HG02798 (cell line): Measurements from ENCODE around the gene UCHL3.
"Not testable (repeated sequence)": the region's sequence is repeated elsewhere in the genome, so short reads cannot be mapped to it uniquely, and the experiment has no call there.

ENCODE experiments used
- ATAC-seq: cut with Tn5 transposase; IDR thresholded peaks from one replicate; pipeline ENCODE4 v1.9.1; 2021; ENCODE audit warnings: mild to moderate bottlenecking; ENCODE audit not compliant: unreplicated experiment, poor library complexity

Gene UCHL3

GRCh38 chr13:75545386-75545785, 4.2 kb upstream of the UCHL3 start:
- not testable (repeated sequence) for ATAC-seq

DNA sequence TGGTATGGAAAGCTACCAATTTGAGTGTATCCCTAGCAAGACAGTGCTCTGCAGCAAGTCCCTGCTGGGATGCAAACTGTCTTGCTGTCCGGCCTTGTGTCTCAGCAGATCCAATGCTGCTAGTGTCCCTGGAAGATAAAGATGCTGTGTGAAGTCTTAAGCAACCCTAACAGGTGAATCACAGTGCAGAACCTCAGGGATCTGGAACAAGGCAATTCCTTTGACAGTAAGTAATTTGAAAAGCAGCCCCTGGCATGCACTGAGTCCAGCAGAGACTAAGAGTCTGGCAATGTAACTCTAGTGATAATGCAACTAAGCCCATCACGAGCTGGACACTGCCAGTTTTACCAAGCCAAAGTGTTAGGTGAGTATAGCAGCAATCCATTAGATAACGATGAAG, 1.7 kb upstream of the UCHL3 start:
- ATAC-seq = no peak

DNA sequence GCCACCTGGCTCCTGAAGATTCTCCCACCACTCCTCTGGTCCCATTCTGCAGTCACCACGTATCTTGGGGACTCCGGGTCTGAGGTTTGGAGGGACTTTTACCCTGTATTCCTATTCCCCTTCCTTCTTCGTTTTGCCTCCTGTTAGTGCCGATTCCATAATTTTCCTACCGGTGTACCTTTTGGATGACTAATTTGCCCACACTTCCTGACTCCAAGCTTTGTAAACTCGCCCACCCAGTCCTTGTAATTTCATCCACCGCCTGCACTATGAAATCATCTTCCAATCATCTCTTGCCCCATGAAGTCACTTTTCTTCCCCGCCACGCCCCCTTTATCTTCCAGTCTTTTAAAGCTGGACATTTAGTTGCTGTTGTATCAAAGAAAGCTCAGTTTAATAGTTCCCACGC, 572 bp downstream of the UCHL3 start:
- peak; percentile 7 for ATAC-seq

DNA sequence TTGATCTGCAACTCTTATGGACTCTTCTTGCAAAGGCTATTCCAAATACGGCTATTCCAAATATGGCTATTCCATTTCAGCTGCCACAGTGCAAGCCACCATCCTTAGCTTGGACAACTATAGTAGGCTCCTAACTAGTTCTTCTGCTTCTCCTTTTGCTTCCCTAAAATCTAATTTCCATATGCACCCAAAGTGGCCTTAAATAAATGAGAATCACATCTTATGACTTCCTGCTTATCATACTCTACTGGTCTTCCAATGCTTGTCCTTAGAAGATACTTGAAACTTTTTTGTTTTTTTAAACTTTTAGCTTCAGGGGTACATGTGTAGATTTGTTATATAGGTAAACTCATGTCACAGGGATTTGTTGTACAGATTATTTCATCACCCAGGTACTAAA, 4.9 kb downstream of the UCHL3 start:
- ATAC-seq = no peak

DNA sequence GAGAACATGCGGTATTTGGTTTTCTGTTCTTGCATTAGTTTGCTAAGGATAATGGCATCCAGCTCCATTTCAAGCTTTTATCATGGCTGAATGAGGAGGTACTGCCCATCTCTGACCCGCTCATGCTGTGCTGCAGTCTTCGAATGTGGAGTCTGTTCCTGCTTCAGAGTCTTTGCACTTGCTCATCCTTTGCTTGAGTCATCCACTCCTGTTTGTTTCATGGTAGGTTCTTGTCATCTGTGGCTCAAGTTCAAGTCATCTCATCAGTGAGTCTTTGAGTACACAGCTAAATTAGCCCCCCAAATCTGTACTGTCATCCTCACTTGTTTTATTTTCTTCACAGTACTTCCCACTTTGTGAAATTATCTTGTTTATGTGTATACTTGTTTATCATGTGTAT, 5.4 kb downstream of the UCHL3 start:
- ATAC-seq = no peak

DNA sequence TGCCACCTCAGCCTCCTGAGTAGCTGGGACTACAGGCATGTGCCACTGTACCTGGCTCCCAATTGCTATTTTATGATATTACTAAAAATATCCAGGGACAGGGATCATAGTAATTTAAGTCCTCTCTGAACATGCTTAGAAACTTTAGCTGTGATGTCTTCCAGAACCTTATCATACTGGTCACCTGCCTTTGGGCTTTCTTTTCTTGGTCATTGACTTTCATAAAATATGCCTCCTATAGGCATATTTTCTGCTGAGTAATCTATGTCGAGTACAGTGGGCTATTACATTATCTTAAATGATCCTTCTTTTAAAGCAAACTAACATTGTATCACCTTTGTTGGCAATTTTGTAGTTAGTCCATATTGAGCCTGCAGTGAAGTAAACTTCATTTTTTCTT, 6.2 kb downstream of the UCHL3 start:
- no peak for ATAC-seq

DNA sequence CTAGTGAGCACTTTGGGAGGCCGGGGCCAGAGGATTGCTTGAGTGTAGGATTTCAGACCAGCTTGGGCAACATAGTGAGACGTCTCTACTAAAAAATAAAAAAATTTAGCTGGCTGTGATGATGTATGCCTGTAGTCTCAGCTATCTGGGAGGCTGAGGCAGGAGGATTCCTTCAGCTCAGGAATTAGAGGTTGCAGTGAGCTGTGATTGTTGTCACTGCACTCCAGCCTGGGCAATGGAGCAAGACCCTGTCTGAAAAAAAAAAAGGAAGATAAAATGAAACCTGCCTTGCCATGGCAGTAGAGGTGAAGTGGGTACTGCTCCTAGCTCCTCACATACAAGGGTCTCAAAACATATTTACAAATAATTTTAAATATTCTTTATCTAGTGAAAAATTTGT, 7.4 kb downstream of the UCHL3 start:
- ATAC-seq = no peak

GRCh38 chr13:75558145-75558840, 8.7 kb downstream of the UCHL3 start:
- ATAC-seq = no peak

DNA sequence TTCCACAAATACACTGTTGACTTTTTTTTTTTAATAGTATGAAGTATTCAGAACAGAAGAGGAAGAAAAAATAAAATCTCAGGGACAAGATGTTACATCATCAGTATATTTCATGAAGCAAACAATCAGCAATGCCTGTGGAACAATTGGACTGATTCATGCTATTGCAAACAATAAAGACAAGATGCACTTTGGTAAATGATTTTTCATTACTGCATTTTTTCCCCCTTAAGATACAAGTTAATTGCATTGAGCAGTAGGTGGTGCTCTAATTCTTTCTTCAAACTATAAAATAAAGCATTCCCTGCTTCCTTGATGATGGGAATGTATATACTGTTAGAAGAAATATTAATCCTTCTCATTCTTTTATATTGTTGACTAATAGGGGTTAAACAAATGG, 17.1 kb downstream of the UCHL3 start:
- no peak for ATAC-seq

DNA sequence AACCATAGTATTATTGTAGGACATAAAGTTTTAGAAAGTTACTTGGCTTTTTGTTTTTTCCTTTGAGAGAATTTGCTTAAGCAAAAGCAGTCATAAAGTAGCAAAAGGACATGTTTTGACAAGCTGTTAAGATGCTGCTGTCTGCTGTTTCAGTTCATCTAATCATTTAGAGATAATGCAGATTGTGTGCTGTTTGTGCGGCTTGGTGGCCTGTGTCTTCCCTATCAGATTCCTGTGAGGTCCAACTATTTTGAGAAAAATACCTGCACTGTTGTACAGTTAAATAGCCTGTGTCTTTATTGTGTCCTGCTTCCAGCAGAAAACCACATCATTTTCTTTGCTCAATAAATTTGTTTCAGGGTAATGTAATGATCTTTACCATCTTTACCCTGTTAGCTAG, 20.0 kb downstream of the UCHL3 start:
- ATAC-seq = no peak

DNA sequence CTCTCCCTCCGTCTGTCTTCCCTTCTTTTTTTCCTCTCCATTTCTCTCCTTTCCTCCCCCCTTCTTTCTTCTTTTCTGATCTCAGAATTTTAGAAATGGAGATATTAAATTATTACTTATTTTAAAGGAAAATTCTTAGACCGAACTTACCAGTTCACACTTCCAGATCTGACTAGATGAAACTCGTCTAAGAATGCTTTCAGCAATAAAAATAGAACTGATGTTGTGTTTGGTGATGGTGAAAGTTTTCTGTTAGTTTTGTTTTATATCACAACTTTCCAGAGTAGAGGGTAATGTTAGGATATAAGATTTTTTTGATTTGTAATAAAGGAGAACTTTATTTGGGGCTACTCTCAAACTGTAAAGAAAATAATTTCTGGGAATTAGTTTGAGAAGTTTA, 29.9 kb downstream of the UCHL3 start:
- peak; percentile 39 for ATAC-seq

- ATAC-seq = no peak
These were observed 32.5 kb downstream of the UCHL3 start for GRCh38 chr13:75581874-75582640.

GRCh38 chr13:75583091-75583490, 33.5 kb downstream of the UCHL3 start:
- no peak for ATAC-seq

DNA sequence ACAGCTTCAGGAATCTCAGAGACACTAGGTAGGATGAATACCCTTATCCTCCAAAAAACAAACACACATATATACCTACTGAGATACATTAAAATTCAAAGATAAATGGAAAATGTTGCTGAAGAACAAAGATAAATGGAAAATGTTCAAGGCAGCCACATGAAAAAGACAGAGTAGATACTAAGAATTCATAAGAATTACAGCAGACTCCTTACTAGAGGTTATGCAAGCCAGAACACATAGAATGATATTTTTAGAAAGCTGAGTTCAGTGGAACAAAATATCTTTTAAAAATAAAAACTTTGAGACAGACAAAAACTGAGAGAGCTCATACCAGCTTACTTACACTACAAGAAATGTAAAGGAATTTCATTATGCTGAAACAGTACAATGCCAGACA, 35.6 kb downstream of the UCHL3 start:
- no peak for ATAC-seq

- no peak for ATAC-seq
These were observed 38.1 kb downstream of the UCHL3 start for GRCh38 chr13:75587679-75588078.

DNA sequence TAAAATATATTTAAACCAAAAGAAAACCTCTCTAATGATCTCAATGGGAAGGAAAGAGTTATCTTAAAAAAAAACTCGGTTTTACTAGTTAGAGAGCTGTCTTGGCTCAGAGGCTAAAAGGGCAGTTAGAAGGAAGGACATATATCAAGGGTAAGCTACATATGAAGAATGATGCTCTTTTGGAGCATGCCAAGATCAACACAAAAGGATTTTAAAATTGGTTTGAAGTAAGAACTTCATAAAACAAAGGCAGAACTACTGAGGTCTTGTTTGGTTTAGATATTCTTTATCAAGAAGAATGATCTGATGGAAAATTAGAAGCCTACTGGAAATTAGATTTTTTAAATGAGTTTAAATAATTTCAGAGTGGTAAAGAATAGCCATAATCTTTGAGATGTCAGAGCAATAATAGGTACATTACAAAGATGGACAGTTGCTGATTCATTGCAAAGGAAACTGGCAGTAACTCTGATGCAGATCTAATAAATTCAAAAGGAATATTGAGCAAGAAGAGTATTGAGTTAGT, 47.1 kb downstream of the UCHL3 start:
- ATAC-seq = no peak

GRCh38 chr13:75600371-75600770, 50.8 kb downstream of the UCHL3 start:
- no peak for ATAC-seq

DNA sequence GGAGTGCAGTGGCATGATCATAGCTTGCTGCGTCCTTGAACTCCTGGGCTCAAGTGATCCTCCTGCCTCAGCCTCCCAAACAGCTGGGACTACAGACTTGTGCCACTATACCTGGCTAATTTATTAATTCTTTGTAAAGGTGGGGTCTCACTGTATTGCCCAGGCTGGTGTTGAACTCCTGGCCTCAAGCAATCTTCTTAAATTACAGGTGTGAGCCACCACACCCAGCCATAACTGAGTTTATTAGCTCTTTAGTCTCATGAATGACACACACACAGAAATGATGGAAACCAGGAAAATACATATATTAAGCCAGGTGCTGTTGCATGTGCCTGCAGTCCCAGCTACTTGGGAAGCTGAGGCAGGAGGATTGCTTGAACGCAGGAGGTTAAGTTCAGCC, 53.4 kb downstream of the UCHL3 start:
- no peak for ATAC-seq

- no peak for ATAC-seq
These were observed 57.9 kb downstream of the UCHL3 start for GRCh38 chr13:75607447-75607846.

- no peak for ATAC-seq
These were observed 60.9 kb downstream of the UCHL3 start for GRCh38 chr13:75610466-75610865.

DNA sequence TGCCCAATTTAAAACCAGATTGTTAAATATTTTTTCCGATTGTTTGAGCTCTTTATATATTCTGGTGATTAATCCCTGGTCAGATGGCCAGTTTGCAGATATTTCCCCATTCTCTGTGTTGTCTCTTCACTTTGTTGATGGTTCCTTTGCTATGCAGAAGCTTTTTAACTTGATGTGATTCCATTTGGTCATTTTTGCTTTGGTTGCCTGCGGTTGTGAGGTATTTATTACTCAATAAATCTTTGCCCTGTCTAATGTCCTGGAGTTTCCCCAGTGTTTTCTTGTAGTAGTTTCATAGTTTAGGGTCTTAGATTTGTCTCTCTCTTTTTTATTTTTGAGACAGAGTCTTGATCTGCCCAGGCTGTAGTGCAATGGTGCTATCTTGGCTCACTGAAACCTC, 62.8 kb downstream of the UCHL3 start:
- ATAC-seq = no peak

DNA sequence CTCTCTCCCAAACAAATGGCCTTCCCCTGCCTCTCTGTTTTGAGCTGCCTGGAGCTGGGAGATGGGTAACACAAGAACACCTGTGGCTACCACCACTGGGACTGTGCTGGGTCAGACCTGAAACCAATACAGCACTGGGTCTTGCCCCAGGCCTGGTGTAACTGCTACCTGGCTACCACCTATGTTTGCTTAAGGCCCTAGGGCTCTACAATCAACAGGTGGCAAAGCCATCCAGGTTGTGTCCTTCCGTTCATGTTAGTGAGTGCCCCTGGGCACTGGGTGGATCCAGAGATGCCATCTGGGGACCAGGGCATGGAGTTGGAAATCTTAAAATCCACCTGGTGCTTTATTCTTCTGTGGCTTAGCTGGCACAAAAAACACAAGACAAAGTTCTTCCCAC, 67.6 kb downstream of the UCHL3 start:
- ATAC-seq = no peak
